Measurements from ENCODE around the gene PARVB.

PARVB gene

GRCh38 chr22:44100411-44100810 is 76.3 kb downstream of the PARVB start:
- no peak overlapping the region for H3K4me3 ChIP-seq (ENCODE audit: control insufficient read depth, low read depth, low read length)
- TF ChIP-seq CTCF (IDR thresholded peaks at IDR 0.05; ENCODE audit: control insufficient read depth, insufficient read depth, low read depth, low read length, missing control alignments), result no peak

GRCh38 chr22:44102121-44102520 is 78.0 kb downstream of the PARVB start:
- TF ChIP-seq CTCF (IDR thresholded peaks at IDR 0.05; ENCODE audit: control insufficient read depth, insufficient read depth, low read depth, low read length, missing control alignments), result no peak
- DNase-seq (ENCODE audit: low read depth), result no peak
- H3K4me3 ChIP-seq (ENCODE audit: control insufficient read depth, low read depth, low read length), result no peak overlapping the region

More at GRCh38 chr22:44100411-44100810, 76.3 kb downstream of the PARVB start:
- DNase-seq (ENCODE audit: low read depth), result no peak

- no peak overlapping the region for H3K4me3 ChIP-seq (ENCODE audit: control insufficient read depth, low read depth, low read length)
- TF ChIP-seq CTCF (IDR thresholded peaks at IDR 0.05; ENCODE audit: control insufficient read depth, insufficient read depth, low read depth, low read length, missing control alignments), result no peak
- no peak for DNase-seq (ENCODE audit: low read depth)
These were observed 78.8 kb downstream of the PARVB start for GRCh38 chr22:44102856-44103255.

- no peak for DNase-seq (ENCODE audit: low read depth)
- TF ChIP-seq CTCF (IDR thresholded peaks at IDR 0.05; ENCODE audit: control insufficient read depth, insufficient read depth, low read depth, low read length, missing control alignments), result no peak
- no peak overlapping the region for H3K4me3 ChIP-seq (ENCODE audit: control insufficient read depth, low read depth, low read length)
These were observed 79.8 kb downstream of the PARVB start for GRCh38 chr22:44103735-44104480.

- H3K4me3 ChIP-seq (ENCODE audit: control insufficient read depth, low read depth, low read length), result no peak overlapping the region
- no peak for TF ChIP-seq CTCF (IDR thresholded peaks at IDR 0.05; ENCODE audit: control insufficient read depth, insufficient read depth, low read depth, low read length, missing control alignments)
- DNase-seq (ENCODE audit: low read depth), result no peak
These were observed 83.2 kb downstream of the PARVB start for GRCh38 chr22:44107340-44107739.

GRCh38 chr22:44108076-44108475 is 84.0 kb downstream of the PARVB start:
- no peak for DNase-seq (ENCODE audit: low read depth)
- no peak for TF ChIP-seq CTCF (IDR thresholded peaks at IDR 0.05; ENCODE audit: control insufficient read depth, insufficient read depth, low read depth, low read length, missing control alignments)
- no peak overlapping the region for H3K4me3 ChIP-seq (ENCODE audit: control insufficient read depth, low read depth, low read length)
